Measurements from ENCODE around the gene CASTOR1.

The CASTOR1 gene

DNA sequence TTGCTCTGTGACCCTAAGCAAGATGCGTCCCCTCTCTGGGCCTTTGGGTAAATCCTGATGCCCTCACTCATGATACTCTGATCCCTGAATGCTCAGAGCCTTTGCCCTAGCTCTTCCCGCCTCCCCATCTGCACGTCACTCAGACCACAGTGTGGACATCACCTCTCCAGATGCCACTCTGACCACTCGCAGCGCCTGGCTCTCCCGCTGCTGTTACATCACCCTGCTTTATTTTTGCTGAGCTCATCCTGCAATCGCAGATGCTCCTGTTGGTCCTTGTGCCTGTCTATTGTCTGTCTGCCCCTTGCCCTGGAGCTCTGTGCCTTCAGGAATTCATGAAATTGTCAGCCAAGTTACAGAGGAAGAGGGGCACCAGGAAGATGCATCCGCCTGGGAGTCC, 28.2 kb downstream of the CASTOR1 start:
- Mint-ChIP-seq H3K4me3 (no peak overlapping the region), H3K36me3 (ENCODE audit: low read depth) (no peaks in the 10 kb centered on the region), H3K9me3 (no peaks in the 10 kb centered on the region), H3K27me3 (ENCODE audit: low read depth, poor library complexity) (peaks cover 25% of the 10 kb centered on the region), H3K4me1 (peaks cover 21% of the 10 kb centered on the region), H3K27ac (no peak overlapping the region)
- TF ChIP-seq, protein P1, sequence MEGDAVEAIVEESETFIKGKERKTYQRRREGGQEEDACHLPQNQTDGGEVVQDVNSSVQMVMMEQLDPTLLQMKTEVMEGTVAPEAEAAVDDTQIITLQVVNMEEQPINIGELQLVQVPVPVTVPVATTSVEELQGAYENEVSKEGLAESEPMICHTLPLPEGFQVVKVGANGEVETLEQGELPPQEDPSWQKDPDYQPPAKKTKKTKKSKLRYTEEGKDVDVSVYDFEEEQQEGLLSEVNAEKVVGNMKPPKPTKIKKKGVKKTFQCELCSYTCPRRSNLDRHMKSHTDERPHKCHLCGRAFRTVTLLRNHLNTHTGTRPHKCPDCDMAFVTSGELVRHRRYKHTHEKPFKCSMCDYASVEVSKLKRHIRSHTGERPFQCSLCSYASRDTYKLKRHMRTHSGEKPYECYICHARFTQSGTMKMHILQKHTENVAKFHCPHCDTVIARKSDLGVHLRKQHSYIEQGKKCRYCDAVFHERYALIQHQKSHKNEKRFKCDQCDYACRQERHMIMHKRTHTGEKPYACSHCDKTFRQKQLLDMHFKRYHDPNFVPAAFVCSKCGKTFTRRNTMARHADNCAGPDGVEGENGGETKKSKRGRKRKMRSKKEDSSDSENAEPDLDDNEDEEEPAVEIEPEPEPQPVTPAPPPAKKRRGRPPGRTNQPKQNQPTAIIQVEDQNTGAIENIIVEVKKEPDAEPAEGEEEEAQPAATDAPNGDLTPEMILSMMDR (IDR thresholded peaks at IDR 0.05) = no peak
- no peak for DNase-seq

DNA sequence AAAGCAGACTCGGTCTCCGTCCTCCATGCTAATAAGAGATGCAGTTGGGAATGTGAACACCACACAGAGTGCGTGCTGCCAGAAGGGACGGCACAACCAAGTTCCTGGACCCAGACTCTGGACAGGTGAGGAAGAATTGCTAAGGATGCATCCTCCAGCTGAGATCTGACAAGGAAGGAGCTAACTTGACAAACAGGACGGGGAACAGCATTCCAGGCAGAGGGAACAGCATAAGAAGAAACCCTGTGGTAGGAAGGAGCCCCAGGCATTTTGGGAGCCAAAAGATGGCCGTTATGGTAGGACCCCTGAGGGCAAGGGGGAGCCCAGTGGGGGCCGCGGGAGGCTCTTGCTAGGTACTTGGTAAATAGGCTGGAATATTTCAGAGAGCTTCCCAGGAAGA, 28.6 kb downstream of the CASTOR1 start:
- Mint-ChIP-seq H3K27ac (no peak overlapping the region), H3K36me3 (ENCODE audit: low read depth) (no peaks in the 10 kb centered on the region), H3K4me3 (no peak overlapping the region), H3K9me3 (no peaks in the 10 kb centered on the region), H3K27me3 (ENCODE audit: low read depth, poor library complexity) (peaks cover 25% of the 10 kb centered on the region), H3K4me1 (peaks cover 24% of the 10 kb centered on the region)
- TF ChIP-seq, protein P1 (IDR thresholded peaks at IDR 0.05) = no peak
- DNase-seq = no peak

DNA sequence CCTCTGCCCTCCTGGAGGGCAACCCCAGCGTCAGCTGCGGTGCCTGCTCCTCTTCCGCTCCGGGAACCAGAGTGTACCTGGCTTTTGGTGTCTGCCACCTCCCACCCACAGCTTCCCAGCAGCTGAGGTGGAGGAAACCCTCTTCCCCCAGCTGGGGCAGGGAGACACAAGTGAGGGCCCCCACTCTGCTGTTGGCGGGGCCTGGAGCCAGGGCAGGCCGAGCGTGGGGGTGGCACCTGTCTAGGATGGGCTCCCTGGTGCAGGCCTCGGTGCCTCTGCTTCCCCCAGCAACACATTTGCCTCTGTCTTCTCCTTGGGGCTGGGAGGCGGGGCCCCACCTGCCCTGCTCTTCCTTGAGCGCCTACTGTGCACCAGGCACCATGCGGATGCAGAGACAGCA, 29.0 kb downstream of the CASTOR1 start:
- no peaks in the 10 kb centered on the region for H3K36me3 Mint-ChIP-seq (ENCODE audit: low read depth)
- no peak overlapping the region for H3K27ac Mint-ChIP-seq
- TF ChIP-seq, protein P1 (IDR thresholded peaks at IDR 0.05) = no peak
- H3K27me3 Mint-ChIP-seq (ENCODE audit: low read depth, poor library complexity) = peaks cover 25% of the 10 kb centered on the region
- H3K9me3 Mint-ChIP-seq = no peaks in the 10 kb centered on the region
- no peak overlapping the region for H3K4me3 Mint-ChIP-seq
- no peak for DNase-seq
- H3K4me1 Mint-ChIP-seq = peaks cover 24% of the 10 kb centered on the region

DNA sequence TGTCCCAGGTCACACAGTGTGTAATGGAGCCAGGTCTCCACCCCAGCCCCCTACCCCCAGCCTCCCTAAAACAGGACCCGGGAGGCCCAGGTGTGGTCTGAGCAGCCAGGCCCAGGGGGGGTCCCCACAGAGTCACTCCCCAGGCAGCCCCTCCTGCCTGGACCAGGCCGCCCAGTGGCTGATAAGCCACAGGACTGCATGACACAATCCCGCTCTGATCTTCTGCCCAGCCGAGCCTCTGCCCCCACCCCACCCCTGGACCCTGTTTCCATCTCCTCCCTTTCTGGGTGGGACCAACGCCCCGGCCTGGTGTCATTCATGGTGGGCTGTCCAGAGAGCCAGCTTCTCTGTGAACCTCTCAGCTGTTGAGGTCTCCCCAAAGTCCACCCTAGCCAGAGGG, 35.0 kb downstream of the CASTOR1 start:
- DNase-seq = no peak
- no peaks in the 10 kb centered on the region for H3K36me3 Mint-ChIP-seq (ENCODE audit: low read depth)

DNA sequence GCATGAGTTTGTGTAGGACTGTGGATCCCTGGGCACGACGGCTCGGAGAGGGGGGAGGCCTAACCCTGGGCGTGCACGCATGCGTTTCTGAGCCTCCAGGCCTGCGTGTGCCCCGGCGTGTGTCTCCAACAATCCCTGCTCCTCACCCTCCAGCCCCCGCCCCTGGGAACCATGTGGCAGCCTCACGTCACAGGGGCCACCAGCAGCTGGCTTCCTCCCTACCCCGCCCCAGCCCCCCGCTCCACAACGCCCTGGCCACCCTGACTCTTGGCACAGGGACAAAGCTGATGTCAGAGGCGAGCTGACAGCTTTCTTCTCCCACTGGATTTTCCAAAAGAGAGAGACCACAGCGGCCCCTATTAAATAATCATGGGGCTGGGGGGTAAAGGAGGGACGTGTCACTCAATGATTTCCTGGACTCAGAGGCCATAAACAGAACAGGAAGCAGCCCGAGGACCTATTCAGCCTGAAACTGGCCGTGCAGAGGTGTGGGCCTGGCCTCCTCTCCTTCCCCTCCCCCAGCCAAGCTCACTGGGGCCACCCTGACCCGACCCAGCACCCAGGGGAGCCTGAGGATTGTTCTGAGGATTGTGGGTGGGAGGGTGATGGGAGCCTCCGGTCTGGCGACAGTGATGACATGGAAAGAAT, 36.0 kb downstream of the CASTOR1 start:
- TF ChIP-seq, protein P1 (IDR thresholded peaks at IDR 0.05) = no peak
- H3K4me3 Mint-ChIP-seq = no peak overlapping the region
- no peak for DNase-seq
- no peaks in the 10 kb centered on the region for H3K9me3 Mint-ChIP-seq
- peaks cover 65% of the 10 kb centered on the region for H3K4me1 Mint-ChIP-seq
- no peak overlapping the region for H3K27ac Mint-ChIP-seq
- no peaks in the 10 kb centered on the region for H3K36me3 Mint-ChIP-seq (ENCODE audit: low read depth)
- peaks cover 14% of the 10 kb centered on the region for H3K27me3 Mint-ChIP-seq (ENCODE audit: low read depth, poor library complexity)

More for the DNA sequence above, 35.0 kb downstream of the CASTOR1 start:
- H3K27me3 Mint-ChIP-seq (ENCODE audit: low read depth, poor library complexity) = peaks cover 10% of the 10 kb centered on the region
- no peak overlapping the region for H3K4me3 Mint-ChIP-seq
- peaks cover 57% of the 10 kb centered on the region for H3K4me1 Mint-ChIP-seq
- H3K27ac Mint-ChIP-seq = no peak overlapping the region
- TF ChIP-seq, protein P1 (IDR thresholded peaks at IDR 0.05) = no peak
- no peaks in the 10 kb centered on the region for H3K9me3 Mint-ChIP-seq

All from nephron progenitor cell (in vitro differentiated cells).